GM19395 (cell line): Measurements from ENCODE around the gene MECR.

Source experiments
- ATAC-seq: cut with Tn5 transposase; IDR thresholded peaks from one replicate; pipeline ENCODE4 v1.9.1; 2021; ENCODE audit warnings: mild to moderate bottlenecking, moderate library complexity; ENCODE audit not compliant: unreplicated experiment

The MECR gene

DNA sequence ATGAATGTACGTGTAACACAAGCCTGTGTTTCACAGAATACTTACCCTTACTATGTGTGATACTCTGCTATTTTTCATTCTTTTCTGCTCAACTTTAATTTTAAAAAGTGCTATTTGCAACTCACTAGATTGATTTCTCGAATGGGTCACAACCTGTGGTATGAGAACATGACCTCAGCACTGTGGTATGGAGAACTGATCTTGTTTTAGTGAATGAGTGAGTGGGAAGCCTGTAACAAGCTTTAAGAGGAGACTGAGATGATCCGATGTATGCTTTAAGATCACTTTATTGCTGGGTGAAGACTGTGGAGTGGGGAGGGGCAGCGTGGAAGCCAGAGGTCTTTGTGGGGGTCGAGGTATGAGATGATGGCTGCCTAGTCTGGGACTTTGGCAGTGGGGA lies 21.6 kb downstream of the MECR start:
- ATAC-seq: no peak

DNA sequence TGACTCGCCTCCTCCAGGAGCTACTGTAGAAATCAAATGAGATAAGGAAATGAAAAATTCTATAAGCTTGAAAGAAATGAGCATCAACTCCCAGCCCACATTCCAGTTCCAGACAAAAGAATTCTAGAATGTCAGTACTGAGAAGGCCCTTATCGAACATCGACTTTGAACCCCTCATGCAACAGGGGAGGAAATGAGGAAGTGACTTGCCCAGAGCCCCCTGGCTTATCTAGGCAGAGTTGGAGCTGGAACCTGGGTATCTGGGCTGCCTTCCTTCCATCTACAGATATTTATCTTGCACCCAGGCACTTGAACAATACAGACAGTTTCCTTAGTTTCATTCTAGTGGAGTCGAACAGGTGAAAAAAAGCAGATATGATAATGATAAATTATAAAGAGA lies 22.3 kb downstream of the MECR start:
- no peak for ATAC-seq

DNA sequence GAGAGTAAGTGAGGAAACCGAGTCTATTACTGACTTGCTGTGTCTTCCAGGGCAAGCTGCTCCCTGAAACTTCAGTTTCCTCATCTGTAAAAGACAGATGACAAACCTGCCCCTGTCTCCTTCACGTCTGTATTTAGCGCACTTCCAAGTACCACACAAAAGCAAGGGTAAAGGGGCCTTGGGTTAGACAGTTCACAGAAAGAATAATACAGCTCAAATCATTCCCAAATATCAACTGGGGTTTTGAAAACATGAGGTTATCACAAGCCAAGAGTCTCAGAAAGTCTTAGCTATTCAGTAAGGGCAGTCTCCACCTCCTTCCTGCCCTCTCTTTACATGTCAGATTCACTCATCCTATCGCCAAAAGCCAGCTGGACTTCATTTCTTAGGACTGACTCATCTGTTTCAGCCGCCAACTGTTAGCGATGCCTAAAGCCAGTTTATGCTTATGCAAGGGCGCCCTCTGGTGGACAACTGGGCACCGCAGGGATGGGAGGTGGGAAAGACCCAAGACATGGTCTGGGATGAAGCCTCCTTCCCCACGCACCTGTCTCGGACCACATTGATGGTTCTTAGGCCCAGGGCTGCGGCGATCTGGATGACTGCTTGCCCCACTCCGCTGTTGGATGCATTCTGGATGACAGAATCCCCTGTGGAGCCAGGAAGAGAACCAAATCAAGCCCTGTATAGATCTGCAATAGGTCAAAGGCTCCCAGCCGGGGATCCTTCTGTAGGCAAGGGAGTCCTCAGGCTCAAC lies 28.0 kb downstream of the MECR start:
- ATAC-seq: peak; percentile 77

DNA sequence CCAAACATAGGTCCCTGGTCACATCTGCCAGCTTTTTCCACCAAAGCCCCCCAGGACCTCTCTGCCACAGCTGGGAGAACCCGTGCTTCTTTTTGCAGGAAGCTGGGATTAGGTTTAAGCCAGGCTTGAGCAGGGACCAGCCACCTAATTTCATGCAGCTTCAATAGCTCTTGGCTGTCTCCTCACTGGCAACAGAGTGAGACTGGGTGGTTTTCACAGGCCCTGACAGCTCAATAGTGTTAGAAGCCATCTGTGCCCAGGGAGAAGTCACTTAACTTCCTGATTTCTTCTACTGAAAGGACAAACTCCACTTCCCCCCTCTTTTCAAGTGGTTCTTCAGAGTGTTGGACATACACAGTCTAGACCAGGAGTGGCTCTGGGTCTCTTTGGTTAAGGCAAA lies 28.7 kb downstream of the MECR start:
- ATAC-seq: no peak

DNA sequence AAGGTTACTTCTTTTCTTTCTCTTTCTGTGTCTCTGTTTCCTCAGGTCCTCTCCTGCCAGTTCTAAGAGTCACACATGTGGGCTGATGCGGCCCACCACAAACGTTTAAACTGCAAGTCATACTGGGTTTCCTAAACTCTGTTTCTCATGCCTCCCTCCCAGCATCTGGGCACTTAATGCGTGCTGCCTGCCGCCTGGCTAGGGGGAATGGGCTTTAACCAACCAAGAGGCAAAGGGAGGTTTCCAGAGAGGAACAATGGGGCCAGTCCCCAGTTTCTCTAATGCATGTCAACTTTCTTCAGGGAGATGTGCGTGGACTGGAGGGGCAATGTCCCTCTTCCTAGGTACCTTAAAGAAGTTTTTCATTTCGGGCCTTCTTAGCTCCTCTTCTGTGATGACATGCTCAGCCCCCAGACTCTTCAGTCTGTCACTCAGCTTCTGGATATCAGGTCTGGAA lies 29.1 kb downstream of the MECR start:
- no peak for ATAC-seq

DNA sequence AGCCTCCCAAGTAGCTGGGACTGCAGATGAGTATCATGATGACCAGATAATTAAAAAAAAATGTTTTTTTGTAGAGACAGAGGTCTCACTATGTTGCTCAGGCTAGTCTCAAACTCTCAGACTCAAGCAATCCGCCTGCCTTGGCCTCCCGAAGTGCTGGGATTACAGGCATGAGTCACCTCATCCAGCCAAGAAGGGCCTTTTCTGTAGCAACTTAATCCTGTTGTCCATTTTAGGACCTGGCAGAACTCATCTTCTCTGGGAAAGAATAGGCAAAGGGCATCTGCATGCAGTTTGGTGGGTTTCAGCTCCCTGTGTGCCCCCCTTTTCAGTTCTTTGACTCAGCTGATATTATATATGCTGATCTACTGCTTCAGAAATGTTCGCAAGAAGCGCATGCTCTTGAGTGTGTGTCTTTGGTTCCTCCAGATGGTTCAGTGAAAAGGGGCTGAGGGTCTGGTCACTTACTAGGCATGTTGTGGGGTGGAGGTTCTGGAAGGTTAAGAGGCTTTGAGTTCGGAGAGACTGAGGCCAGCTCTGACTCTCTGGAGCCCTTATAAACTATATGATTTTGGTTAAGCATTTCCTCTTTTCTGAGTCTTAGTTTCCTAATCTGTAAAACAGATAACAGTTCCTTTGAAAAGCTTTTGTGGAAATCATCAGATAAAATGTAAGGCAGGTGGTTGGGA lies 29.7 kb downstream of the MECR start:
- ATAC-seq: no peak

DNA sequence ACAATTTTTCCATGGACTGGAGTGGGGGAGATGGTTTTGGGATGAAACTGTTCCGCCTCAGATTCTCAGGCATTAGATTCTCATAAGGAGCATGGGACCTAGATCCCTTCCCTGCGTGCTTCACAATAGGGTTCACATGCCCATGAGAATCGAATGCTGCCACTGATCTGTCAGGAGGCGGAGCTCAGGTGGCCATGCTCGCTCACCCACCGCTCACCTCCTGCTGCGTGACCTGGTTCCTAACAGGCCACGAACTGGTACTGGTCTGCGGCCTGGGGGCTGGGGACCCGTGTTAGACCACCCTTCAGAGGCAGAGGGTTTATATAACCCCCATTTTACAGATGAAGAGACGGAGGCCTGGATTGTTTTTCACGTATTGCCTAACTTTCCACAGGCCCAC lies 32.7 kb downstream of the MECR start:
- no peak for ATAC-seq

DNA sequence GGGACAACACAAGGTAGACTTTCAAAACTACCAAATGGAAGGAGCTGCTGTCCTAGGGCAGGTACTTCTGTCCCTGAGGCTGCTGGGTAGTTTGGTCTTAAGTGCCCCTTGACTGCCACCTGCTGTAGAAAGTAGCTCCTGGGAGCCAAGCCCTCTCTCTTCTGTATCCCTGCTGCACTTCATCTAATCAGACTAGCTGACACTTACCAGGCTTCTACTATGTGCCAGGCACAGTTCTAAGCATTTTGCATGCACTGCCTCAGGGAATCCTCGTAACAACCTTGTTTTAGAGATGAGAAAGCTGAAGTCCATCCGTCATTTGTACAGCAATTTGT lies 33.2 kb downstream of the MECR start:
- no peak for ATAC-seq

DNA sequence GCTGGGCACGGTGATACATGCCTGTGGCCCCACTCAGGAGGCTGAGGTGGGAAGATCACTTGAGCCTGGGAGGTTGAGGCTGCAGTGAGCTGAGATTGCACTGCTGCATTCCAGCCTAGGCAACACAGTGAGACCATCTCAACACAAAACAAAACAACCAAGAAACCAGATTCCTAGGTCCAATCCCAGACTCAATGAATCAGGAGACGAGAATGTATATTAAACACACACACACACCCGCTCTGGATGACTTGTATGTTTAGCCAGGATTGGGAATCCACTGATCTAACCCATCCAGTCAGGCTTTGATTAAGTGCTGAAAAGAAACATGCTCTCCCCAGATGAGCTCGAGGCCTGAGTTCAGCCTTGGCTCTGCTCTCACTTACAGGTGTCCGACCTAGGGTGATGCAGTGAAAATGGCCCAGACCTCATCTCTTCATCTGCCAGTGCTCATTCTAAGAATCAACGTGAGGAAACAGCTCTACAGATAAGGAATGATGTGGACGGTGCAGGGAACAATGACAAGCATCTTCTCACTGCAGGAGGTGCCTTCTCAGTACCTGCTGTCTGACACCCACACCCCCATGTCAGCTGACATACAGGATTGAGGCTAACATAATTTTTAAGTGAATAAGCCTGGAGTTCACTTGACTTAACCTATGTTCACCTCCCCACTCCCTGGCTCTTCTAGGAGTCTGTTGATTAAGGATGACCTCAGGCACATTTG lies 33.7 kb downstream of the MECR start:
- ATAC-seq: no peak

DNA sequence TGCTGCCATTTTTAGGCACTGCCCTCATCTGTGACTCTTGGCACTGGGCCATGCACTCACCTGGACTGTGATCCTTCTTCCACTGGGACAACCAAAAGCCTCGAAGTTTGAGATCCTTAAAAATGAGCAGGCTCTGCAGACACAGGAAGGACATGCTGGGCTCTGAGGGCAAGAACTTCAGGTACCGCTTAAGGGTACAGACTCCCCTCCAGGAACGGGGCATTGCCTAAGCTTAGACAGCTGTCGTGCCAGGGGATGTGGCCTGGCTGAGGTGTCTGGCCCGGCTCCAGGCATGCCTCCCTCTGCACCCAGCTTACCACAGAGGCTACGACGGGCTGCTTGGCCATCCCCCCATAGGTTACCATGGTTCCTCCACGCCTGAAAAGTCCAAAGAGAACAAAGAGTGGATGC lies 34.8 kb downstream of the MECR start:
- no peak for ATAC-seq

DNA sequence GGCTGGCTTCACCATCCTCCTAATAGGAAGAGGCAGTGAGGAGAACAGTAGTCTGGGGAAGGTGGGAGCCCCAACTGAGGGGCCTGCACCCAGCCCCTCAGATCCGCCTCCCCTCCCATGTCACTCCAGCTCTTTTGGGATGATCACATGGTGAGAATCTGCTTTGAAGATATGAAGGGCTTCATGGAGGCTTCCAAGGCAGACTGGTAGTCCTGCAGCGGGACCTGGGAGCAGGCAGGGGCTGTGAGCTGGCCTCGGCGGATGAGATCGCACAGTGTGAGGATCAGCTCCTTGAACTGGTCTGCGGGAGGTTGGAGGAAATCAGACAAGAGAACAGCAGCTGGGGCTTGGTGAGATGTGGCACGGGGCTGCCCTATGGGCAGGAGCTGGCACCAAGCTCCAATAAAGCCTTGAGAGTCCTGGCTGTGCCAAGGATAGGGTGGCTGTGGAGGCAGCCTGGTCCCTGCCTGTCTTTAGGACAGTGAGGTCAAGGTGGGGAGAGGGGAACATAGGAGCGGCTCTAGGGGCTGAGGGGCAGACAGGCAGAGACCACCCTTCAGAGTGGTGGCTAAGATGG lies 36.8 kb downstream of the MECR start:
- no peak for ATAC-seq

DNA sequence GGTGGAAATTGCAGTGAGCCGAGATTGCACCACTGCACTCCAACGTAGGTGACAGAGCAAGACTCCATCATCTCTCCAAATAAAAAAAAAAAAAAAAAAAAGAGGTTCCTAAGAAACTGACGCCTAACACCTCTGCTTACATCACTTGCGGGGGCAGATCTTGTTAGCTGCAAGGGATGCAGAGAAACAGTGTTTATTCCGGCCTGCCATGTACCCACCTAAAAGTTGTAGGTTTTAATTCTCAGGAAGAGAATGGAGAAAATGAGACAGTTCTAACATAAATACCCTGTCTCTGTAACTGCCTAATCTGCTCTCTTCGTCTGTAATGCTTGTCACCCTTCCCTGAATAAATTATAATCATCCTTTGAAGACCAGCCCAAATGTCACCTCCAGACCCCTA lies 40.0 kb downstream of the MECR start:
- ATAC-seq: no peak

DNA sequence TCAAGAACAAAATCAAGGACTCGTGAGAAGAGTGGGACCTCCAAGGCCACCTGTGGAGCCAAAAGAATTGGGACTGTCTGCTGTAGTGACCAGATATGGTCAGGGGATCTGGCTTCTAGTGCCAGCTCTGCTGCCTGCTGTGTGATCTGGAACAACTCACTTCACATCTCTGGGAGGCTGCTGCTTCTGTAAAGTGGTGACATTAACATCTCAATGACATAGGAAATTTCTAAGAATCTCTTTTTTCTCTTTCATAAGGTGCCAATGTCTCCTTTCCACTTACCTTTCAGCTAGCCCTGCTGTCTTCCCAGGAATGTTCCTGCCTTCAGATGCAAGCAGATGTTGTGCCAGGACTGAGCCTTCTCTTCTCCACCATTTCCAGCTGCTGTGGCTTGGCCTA lies 44.0 kb downstream of the MECR start:
- no peak for ATAC-seq

DNA sequence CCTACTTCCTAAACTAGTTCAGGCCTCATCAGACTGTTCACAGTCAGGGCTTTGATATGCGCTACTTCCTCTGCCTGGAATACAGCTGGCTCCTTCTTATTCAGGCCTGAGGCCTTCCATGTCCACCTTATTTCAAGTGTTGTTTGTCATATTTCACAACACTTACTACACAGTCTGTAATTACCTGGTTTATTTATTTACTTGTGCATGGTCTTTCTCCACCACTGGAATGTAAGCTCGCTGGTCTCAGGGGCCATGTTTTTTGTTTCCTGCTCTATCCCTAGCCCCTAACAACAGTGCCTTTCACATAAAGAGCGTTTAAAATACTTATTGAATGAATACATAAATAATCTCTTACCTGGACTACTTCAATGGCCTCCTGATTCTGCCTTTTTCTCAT lies 44.5 kb downstream of the MECR start:
- no peak for ATAC-seq

DNA sequence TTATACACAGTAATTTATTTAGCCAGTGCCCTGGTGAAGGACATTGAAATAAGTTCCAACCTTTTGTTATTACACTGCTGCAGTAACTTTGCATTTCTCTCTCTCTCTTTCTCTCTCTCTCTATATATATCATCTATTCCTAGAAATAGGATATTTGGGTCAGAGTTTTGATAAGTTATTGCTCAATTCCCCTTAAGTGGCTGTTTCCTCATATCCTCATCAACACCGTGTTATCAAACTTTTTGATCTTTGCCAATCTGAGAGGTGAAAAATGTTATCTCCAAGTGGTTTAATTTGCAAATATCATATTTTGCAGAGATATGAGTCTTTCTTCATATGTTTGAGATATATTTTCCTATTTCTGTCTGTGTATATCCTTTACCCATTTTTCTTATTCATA lies 47.4 kb downstream of the MECR start:
- no peak for ATAC-seq

DNA sequence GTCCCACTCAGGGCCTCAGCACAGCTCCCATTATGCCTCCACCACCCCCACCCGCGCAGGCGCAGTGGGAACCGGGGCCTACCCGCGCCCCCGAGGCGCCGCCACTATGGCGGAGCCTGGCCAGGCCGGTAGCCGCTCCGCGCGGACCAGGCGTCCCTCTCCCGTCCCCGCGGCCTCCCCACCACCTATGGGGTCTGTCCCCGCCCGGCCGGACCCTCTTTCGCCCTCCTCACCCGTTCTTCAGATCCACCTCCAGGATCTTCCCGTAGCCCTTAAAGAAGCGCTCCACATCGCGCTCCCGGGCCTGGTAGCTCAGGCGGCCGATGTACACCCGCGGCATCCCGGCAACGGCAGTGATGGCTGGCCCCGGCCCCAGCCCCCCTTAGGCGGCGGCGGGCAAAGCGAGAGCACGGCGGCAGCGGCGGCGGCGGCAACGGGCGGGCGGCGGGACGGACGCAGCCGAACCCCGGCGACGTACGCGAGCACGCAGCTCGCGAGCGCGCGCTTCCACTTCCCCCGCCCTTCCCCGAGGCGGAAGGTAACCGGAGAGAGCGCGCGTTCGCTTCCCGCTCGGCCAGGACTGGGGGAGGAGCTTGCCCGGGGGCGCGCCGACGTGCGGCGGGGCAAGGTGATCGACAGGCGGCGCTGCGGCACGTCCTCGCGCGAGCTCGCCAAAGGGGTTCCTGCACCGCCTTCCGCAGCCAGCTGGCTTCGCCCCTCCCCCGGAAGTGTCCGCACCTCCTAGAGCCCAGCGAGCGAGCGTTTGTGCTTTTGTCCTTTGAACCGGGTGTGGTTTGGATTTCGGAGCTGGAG lies 49.1 kb downstream of the MECR start, which contains the start of gene SRSF4:
Gene SRSF4, minus strand, starts transcription at position 488 of the 813 bp plus-strand sequence. Its CDS starts 148 bp downstream, at position 340.
- peak; percentile 86 for ATAC-seq

DNA sequence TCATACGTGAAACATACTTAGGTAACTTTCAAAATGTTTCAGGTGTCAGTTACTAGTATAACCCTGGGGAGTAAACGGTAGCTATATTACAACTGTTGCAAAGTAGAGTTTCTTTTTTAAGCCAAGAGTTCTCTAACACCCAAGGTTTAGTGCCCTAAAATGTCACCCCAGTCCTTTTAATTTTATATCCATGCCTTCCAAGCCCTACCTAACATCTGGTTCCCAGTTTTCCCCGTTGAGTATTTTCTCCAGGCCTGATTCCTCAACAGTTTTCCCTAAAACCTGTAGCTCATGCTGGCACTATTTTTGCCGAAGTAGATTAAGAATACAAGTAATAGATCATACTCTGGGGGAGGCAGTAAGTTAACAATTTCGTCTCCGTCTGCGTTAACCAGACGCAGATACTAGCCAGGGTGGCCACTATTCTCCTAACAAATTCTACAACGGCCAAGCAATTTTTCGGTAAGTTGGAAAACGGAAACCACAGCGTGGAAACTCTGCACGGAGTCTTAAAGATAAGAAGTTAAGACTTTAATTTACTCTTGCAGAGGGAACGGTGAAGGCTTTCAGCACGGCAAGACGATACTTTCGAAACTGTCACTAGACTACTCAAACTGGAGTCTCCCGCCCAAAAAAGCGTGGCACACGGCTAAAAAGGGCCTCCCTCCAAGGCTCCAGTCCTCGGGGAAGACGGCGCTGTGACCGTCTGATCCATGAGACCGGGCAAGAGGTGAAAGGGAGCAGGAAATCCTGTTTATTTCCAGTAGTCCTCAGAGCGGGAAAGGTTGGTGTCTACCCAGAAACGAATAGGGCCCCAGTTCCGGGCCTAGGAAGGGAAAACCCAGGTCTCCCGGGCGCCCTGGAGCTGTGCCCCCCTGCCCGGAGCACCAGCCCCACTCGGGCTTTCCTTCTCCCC lies 50.0 kb downstream of the MECR start:
- ATAC-seq: no peak

DNA sequence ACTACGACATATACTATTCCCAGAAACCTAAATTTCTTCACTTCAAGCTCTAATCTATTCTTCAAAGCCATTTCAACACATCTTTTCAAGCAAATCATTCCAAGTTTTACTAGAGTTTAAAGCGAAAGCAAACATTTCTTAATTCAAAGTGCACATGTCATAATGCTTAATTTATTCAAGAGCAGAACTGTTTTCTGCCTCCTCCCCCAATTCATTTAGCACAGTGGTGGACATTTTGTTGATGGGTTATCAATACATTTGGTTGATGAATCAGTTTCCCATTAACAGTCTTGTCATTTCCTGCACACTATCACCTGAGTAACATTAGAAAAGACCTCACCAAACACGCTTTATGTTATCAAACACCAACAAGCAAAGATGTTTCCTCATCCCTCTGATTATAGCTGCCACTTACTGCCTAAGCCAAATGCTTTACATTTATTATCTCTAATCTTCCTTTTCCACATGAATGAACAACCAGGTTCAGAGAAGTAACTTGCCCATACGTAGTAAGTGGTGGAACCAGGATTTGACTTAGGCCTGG lies 51.0 kb downstream of the MECR start:
- no peak for ATAC-seq

DNA sequence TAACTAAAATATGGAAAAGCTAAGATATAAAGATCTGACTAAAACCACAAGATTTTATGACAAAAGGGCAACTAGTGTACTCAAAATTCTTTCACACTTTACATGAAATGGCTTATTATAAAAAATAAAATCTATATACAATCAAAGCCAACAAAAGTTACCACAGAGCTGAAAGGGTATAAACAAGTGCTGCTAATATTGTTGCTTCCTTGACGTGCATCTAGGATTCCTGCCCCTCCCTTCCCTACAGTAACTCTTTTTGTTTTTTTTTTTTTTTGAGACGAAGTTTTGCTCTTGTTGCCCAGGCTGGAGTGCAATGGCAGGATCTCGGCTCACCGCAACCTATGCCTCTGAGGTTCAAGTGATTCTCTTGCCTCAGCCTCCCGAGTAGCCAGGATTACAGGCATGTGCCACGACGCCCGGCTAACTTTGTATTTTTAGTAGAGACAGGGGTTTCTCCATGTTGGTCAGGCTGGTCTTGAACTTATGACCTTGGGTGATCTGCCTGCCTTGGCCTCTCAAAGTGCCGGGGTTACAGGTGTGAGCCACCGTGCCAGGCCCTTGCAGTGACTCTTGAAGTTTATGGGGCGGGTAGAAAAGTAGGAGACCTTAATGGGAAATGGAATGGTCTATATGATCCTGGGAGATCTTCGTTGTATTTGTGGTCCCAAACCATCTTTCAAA lies 53.6 kb downstream of the MECR start:
- no peak for ATAC-seq
